CD14-positive monocyte (primary cell): ENCODE measurements around the gene SEMA5B. TPM values are rescaled to one million over a fixed set of nuclear protein-coding genes. Genes with fewer than 3 reads are reported as not detected.

Source experiments
- DNase-seq, 3 donors: peaks; one replicate each; pipeline ENCODE4 v3.0.0-alpha.2; 2011 to 2022
- H2AFZ ChIP-seq: 2 replicates; pipeline ENCODE4 v1.6.0; 2012; ENCODE audit warnings: mild to moderate bottlenecking, low read depth, low read length, inconsistent platforms; ENCODE audit not compliant: insufficient read depth, poor library complexity, severe bottlenecking
- H3K27ac ChIP-seq, 2 donors: 1 replicate in 1 of 2; 2 replicates in 1 of 2; pipeline ENCODE4 v1.5.1; 2012 to 2013; ENCODE audit warnings: low read length in 2 of 2, control low read depth in 1 of 2, inconsistent platforms in 1 of 2, low read depth in 1 of 2, mild to moderate bottlenecking in 1 of 2
- H3K27me3 ChIP-seq, 2 donors: one replicate each; pipeline versions ENCODE4 v1.6.0 to v1.6.1; 2011 to 2013; ENCODE audit warnings: low read length in 2 of 2; ENCODE audit not compliant: control insufficient read depth in 2 of 2, insufficient read depth in 2 of 2
- H3K36me3 ChIP-seq, 2 donors: replicated peaks in 1 of 2; 1 replicate in 1 of 2; 2 replicates in 1 of 2; pipeline versions ENCODE4 v1.5.1 to v1.6.1; 2012 to 2013; ENCODE audit warnings: low read length in 2 of 2, control low read depth in 1 of 2, inconsistent platforms in 1 of 2, mild to moderate bottlenecking in 1 of 2; ENCODE audit not compliant: insufficient read depth in 2 of 2, control insufficient read depth in 1 of 2
- H3K4me1 ChIP-seq, 2 donors: 1 replicate in 1 of 2; 2 replicates in 1 of 2; pipeline versions ENCODE4 v1.5.1 to v1.6.1; 2012 to 2013; ENCODE audit warnings: low read length in 2 of 2, control low read depth in 1 of 2, inconsistent platforms in 1 of 2, mild to moderate bottlenecking in 1 of 2, moderate library complexity in 1 of 2; ENCODE audit not compliant: insufficient read depth in 2 of 2, control insufficient read depth in 1 of 2
- H3K4me2 ChIP-seq: replicated peaks from 2 replicates; pipeline ENCODE3; 2012; ENCODE audit warnings: low read length, moderate library complexity, mild to moderate bottlenecking; ENCODE audit not compliant: poor library complexity, severe bottlenecking; ENCODE audit errors: extremely low read depth
- H3K4me3 ChIP-seq, 3 experiments: fragments of 200-600 bp in 1 of 3; sonication (generic) in 1 of 3; replicated peaks in 1 of 3; 1 replicate in 2 of 3; 2 replicates in 1 of 3; pipeline ENCODE4 v1.5.1; 2011 to 2013; ENCODE audit warnings: low read length in 3 of 3, mild to moderate bottlenecking in 3 of 3, control low read depth in 2 of 3, low read depth in 2 of 3, inconsistent platforms in 1 of 3, moderate library complexity in 1 of 3
- H3K79me2 ChIP-seq: 2 replicates; pipeline ENCODE4 v1.6.0; 2012; ENCODE audit warnings: mild to moderate bottlenecking, control low read depth, inconsistent platforms, low read length, moderate library complexity; ENCODE audit not compliant: insufficient read depth
- H3K9ac ChIP-seq: 2 replicates; pipeline ENCODE4 v1.6.0; 2017; ENCODE audit warnings: low read length, mild to moderate bottlenecking; ENCODE audit not compliant: insufficient read depth, poor library complexity, severe bottlenecking
- H3K9me3 ChIP-seq, 2 donors: replicated peaks in 1 of 2; 1 replicate in 1 of 2; 2 replicates in 1 of 2; pipeline versions ENCODE4 v1.5.1 to v1.6.1; 2012 to 2013; ENCODE audit warnings: low read length in 2 of 2, control low read depth in 1 of 2; ENCODE audit not compliant: control insufficient read depth in 1 of 2, insufficient read depth in 1 of 2
- H4K20me1 ChIP-seq: 2 replicates; pipeline ENCODE4 v1.6.0; 2012; ENCODE audit warnings: mild to moderate bottlenecking, low read length, control low read depth, moderate library complexity; ENCODE audit not compliant: insufficient read depth
- H3K27ac Mint-ChIP-seq, 7 donors: one replicate each; pipeline ENCODE4 v1.8.0; 2020; ENCODE audit warnings: mild to moderate bottlenecking in 7 of 7, mixed read lengths in 7 of 7, moderate library complexity in 6 of 7, inconsistent platforms in 2 of 7
- H3K27me3 Mint-ChIP-seq, 3 donors: one replicate each; pipeline ENCODE4 v1.8.0; 2021 to 2022; ENCODE audit warnings: low read depth in 3 of 3, mild to moderate bottlenecking in 3 of 3, mixed read lengths in 3 of 3, moderate library complexity in 3 of 3, inconsistent platforms in 1 of 3
- H3K36me3 Mint-ChIP-seq, 2 donors: one replicate each; pipeline ENCODE4 v1.8.0; 2020; ENCODE audit warnings: mixed read lengths in 2 of 2, inconsistent platforms in 1 of 2, mild to moderate bottlenecking in 1 of 2
- H3K4me1 Mint-ChIP-seq: one replicate; pipeline ENCODE4 v1.8.0; 2020; ENCODE audit warnings: mild to moderate bottlenecking, mixed read lengths
- H3K4me3 Mint-ChIP-seq, 2 donors: one replicate each; pipeline ENCODE4 v1.8.0; 2020; ENCODE audit warnings: mild to moderate bottlenecking in 2 of 2, mixed read lengths in 2 of 2, moderate library complexity in 1 of 2
- H3K9me3 Mint-ChIP-seq, 7 donors: one replicate each; pipeline ENCODE4 v1.8.0; 2020 to 2022; ENCODE audit warnings: mixed read lengths in 7 of 7, mild to moderate bottlenecking in 6 of 7, moderate library complexity in 6 of 7, inconsistent platforms in 2 of 7
- WGBS: methylation state at CpG from one replicate; pipeline ENCODE4 v1.1.5; 2013; ENCODE audit warnings: missing lambda C conversion rate; ENCODE audit not compliant: insufficient coverage; 5-methylcytosine and 5-hydroxymethylcytosine counted together
- intact Hi-C, 2 donors: fragments of 100-400 bp; cut with micrococcal nuclease; formaldehyde crosslinking; loops; one replicate each; pipeline versions ENCODE4 v1.15.0 to v1.15.1; 2023
- polyA plus RNA-seq, 3 donors: library from polyadenylated mRNA; depleted of rRNA in 1 of 3; unstranded in 2 of 3; stranded (reverse) in 1 of 3; fragments of 300-500 nt in 2 of 3; fragments of >200 nt in 1 of 3; fragmentation: Illumina TruSeq in 2 of 3; gene quantifications; 1 replicate in 2 of 3; 2 replicates in 1 of 3; pipeline ENCODE4 v1.2.3, GENCODE V29; 2012 to 2021
- TF ChIP-seq, protein P1 (sequence below): fragments of 200-600 bp; IDR thresholded peaks from one replicate; pipeline ENCODE4 v1.8.0; 2022; ENCODE audit warnings: antibody characterized with exemption, mild to moderate bottlenecking

Gene SEMA5B
- polyA plus RNA-seq, 3 donors, result not detected

DNA sequence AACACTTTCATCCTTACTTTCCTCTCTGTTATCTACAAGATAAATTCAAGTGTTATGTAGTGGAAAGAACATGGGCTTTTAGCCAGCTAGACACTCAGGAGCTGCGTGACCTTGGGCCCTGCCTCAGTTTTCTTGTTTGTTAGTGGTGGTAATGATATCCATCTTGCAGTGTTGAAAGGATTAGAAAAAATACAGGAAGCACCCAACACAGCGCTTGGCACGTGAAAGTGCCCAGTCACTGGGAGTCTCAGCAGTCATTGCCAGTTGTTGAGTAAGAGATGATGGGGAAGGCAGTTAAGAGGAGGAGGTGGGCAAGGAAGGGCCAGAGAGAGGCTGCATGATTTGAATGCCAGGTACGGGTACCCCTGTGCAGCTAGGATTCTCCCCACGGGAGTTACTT lies 44.6 kb upstream of the SEMA5B start:
- H3K79me2 ChIP-seq, result peaks cover 85% of the 10 kb centered on the region
- H3K4me1 ChIP-seq, result peaks cover 27 to 30% of the 10 kb centered on the region in 2 donors
- H3K27ac Mint-ChIP-seq, result peak overlapping the region; percentile 44 to 92 (median 82)
- DNase-seq, result peak; percentile 71 to 83 (median 82)
- peak overlapping the region in 1 of 2 donors; percentile 23 for H3K4me3 Mint-ChIP-seq
- H3K4me2 ChIP-seq, result no peak overlapping the region
- intact Hi-C loops, result no loop called here
- no peaks in the 10 kb centered on the region for H3K27me3 ChIP-seq
- H3K9me3 Mint-ChIP-seq, result no peaks in the 10 kb centered on the region
- H3K27me3 Mint-ChIP-seq, result no peaks in the 10 kb centered on the region
- H3K36me3 Mint-ChIP-seq, result peaks cover 0 to 5% of the 10 kb centered on the region in 2 donors
- no peak overlapping the region for H3K4me3 ChIP-seq
- peak overlapping the region in 1 of 2 donors; percentile 62 for H3K27ac ChIP-seq
- no peaks in the 10 kb centered on the region for H4K20me1 ChIP-seq
- H2AFZ ChIP-seq, result peak overlapping the region; percentile 43
- H3K9me3 ChIP-seq, result no peaks in the 10 kb centered on the region
- H3K4me1 Mint-ChIP-seq, result peaks cover 40% of the 10 kb centered on the region
- no peaks in the 10 kb centered on the region for H3K36me3 ChIP-seq
- WGBS, result 17% methylated on average over 3 of the region's 5 CpGs
- no peak overlapping the region for H3K9ac ChIP-seq
- TF ChIP-seq, protein P1, sequence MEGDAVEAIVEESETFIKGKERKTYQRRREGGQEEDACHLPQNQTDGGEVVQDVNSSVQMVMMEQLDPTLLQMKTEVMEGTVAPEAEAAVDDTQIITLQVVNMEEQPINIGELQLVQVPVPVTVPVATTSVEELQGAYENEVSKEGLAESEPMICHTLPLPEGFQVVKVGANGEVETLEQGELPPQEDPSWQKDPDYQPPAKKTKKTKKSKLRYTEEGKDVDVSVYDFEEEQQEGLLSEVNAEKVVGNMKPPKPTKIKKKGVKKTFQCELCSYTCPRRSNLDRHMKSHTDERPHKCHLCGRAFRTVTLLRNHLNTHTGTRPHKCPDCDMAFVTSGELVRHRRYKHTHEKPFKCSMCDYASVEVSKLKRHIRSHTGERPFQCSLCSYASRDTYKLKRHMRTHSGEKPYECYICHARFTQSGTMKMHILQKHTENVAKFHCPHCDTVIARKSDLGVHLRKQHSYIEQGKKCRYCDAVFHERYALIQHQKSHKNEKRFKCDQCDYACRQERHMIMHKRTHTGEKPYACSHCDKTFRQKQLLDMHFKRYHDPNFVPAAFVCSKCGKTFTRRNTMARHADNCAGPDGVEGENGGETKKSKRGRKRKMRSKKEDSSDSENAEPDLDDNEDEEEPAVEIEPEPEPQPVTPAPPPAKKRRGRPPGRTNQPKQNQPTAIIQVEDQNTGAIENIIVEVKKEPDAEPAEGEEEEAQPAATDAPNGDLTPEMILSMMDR, result no peak

DNA sequence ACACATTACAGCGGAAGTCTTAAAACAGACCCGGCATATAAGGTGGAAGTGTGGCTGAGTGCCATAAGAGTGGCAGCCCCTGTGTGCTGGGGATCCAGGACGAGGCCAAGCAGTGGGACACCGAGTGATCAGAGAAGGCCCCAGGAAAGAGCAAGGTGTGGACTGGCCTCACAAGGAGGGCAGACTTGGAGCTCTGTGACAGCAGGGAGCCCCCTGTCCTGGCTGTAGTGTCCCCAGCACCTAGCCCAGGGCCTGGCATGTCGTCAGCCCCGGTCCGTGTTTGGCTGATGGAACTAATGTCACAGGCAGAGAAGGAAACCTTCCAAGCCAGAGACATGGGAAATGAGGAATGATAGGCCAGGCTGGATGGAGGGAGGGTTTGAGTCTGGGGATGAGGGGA lies 44.0 kb upstream of the SEMA5B start:
- peak overlapping the region; percentile 60 to 92 (median 83) for H3K27ac Mint-ChIP-seq
- Histone ChIP-seq H3K4me1 (peaks cover 29 to 33% of the 10 kb centered on the region in 2 donors), H4K20me1 (no peaks in the 10 kb centered on the region), H2AFZ (peak overlapping the region; percentile 20), H3K4me3 (no peak overlapping the region), H3K9ac (no peak overlapping the region), H3K27me3 (no peaks in the 10 kb centered on the region), H3K9me3 (no peaks in the 10 kb centered on the region), H3K36me3 (no peaks in the 10 kb centered on the region), H3K27ac (peak overlapping the region in 1 of 2 donors; percentile 62), H3K79me2 (peaks cover 83% of the 10 kb centered on the region), H3K4me2 (no peak overlapping the region)
- no peaks in the 10 kb centered on the region for H3K9me3 Mint-ChIP-seq
- H3K4me1 Mint-ChIP-seq, result peaks cover 41% of the 10 kb centered on the region
- intact Hi-C loops, result no loop called here
- WGBS, result 89% methylated on average over 3 of the region's 7 CpGs
- TF ChIP-seq, protein P1, result no peak
- DNase-seq, result no peak
- H3K36me3 Mint-ChIP-seq, result peaks cover 0 to 5% of the 10 kb centered on the region in 2 donors
- no peaks in the 10 kb centered on the region for H3K27me3 Mint-ChIP-seq
- no peak overlapping the region for H3K4me3 Mint-ChIP-seq
